Suprapubic skin (tissue), 4 donors: Measurements from ENCODE around the gene LCN12. TPM values are rescaled to one million over a fixed set of nuclear protein-coding genes. Genes with fewer than 3 reads are reported as not detected.

Experiments used
- DNase-seq, 2 donors: peaks; one replicate each; pipeline ENCODE4 v3.0.0-alpha.2; 2019; ENCODE audit warnings: low spot score in 2 of 2
- H3K27ac ChIP-seq: fragments of 200-600 bp; sonication (generic); one replicate; pipeline ENCODE4 v1.5.1; 2019
- H3K27me3 ChIP-seq: fragments of 200-600 bp; sonication (generic); one replicate; pipeline ENCODE4 v1.5.1; 2019
- H3K36me3 ChIP-seq: fragments of 200-600 bp; sonication (generic); one replicate; pipeline ENCODE4 v1.5.1; 2019
- H3K4me1 ChIP-seq: fragments of 200-600 bp; sonication (generic); one replicate; pipeline ENCODE4 v1.5.1; 2019
- H3K4me3 ChIP-seq: fragments of 200-600 bp; sonication (generic); one replicate; pipeline ENCODE4 v1.5.1; 2019; ENCODE audit warnings: mild to moderate bottlenecking
- H3K9me3 ChIP-seq: fragments of 200-600 bp; sonication (generic); one replicate; pipeline ENCODE4 v1.5.1; 2019
- EP300 ChIP-seq: sonication (generic); formaldehyde crosslinking; IDR thresholded peaks from one replicate; pipeline ENCODE4 v1.6.1; 2017; ENCODE audit warnings: antibody characterized with exemption
- POLR2A ChIP-seq, 2 donors: fragments of 450-650 bp; IDR thresholded peaks; one replicate each; pipeline ENCODE4 v1.6.1; 2017; ENCODE audit warnings: antibody characterized with exemption in 2 of 2, mild to moderate bottlenecking in 2 of 2, moderate library complexity in 2 of 2
- POLR2AphosphoS5 ChIP-seq, 3 donors: sonication (generic); formaldehyde crosslinking; IDR thresholded peaks; one replicate each; pipeline ENCODE4 v1.6.1; 2017; ENCODE audit warnings: antibody characterized with exemption in 3 of 3
- WGBS: methylation state at CpG from one replicate; pipeline ENCODE4 v1.1.5; 2018; 5-methylcytosine and 5-hydroxymethylcytosine counted together
- total RNA-seq, 4 donors: library from RNA; depleted of rRNA; stranded (reverse); fragments of >200 nt; gene quantifications; one replicate each; pipeline ENCODE4 v1.1.0, GENCODE V29; 2016
- TF ChIP-seq, protein P1 (sequence below), 2 donors: fragments of 200-600 bp in 1 of 2; fragments of 450-650 bp in 1 of 2; sonication (generic) in 1 of 2; IDR thresholded peaks; one replicate each; pipeline ENCODE4 v1.5.1; 2016 to 2019; ENCODE audit warnings: antibody characterized with exemption in 2 of 2, mild to moderate bottlenecking in 1 of 2, moderate library complexity in 1 of 2

The LCN12 gene
- total RNA-seq, 4 donors from 2014 or later = 3.7 TPM; not detected in 3

DNA sequence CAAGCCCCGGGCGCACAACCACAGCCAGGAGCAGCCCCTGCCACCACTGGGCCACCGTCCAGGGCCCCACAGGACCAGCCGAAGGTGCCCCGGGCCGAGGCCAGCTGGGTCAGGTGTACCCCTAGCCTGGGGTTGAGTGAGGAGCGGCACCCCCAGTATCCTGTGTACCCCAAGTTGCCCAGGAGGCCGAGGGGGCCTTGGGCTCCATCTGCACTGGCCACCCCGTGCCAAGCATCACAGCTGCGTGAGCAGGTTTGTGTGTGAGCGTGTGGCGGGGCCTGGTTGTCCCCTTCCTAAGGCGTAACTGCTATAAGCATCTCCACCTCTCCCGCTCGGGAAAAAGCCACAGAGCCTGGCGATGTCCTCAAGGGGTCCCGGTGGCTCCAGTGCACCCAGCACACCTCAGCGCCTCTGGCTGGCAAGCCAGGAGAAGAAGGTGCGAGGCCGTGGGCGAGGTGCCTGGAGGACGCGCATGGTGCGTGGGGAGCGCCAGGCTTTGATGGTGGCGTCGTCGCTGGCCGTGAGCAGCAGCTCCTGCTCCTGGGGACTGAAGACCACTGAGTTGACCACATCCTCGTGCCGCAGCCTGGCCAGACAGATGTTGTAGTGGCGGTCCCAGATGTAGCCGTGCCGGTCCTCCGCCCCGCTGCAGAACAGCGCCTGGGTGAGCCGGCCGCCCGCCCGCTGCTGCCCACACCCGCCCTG lies 11.4 kb upstream of the LCN12 start:
- H3K36me3 ChIP-seq = peaks cover 45% of the 10 kb centered on the region
- no peak for DNase-seq
- H3K27me3 ChIP-seq = no peaks in the 10 kb centered on the region
- H3K4me3 ChIP-seq = no peak overlapping the region
- no peak overlapping the region for H3K27ac ChIP-seq
- H3K9me3 ChIP-seq = no peaks in the 10 kb centered on the region
- peaks cover 23% of the 10 kb centered on the region for H3K4me1 ChIP-seq
- 93% methylated on average over 11 of the region's 42 CpGs for WGBS
- TF ChIP-seq POLR2A (IDR thresholded peaks at IDR 0.05) (no peak), POLR2AphosphoS5 (IDR thresholded peaks at IDR 0.05) (no peak), EP300 (no peak)
- TF ChIP-seq, protein P1, sequence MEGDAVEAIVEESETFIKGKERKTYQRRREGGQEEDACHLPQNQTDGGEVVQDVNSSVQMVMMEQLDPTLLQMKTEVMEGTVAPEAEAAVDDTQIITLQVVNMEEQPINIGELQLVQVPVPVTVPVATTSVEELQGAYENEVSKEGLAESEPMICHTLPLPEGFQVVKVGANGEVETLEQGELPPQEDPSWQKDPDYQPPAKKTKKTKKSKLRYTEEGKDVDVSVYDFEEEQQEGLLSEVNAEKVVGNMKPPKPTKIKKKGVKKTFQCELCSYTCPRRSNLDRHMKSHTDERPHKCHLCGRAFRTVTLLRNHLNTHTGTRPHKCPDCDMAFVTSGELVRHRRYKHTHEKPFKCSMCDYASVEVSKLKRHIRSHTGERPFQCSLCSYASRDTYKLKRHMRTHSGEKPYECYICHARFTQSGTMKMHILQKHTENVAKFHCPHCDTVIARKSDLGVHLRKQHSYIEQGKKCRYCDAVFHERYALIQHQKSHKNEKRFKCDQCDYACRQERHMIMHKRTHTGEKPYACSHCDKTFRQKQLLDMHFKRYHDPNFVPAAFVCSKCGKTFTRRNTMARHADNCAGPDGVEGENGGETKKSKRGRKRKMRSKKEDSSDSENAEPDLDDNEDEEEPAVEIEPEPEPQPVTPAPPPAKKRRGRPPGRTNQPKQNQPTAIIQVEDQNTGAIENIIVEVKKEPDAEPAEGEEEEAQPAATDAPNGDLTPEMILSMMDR (IDR thresholded peaks at IDR 0.05) = no peak

DNA sequence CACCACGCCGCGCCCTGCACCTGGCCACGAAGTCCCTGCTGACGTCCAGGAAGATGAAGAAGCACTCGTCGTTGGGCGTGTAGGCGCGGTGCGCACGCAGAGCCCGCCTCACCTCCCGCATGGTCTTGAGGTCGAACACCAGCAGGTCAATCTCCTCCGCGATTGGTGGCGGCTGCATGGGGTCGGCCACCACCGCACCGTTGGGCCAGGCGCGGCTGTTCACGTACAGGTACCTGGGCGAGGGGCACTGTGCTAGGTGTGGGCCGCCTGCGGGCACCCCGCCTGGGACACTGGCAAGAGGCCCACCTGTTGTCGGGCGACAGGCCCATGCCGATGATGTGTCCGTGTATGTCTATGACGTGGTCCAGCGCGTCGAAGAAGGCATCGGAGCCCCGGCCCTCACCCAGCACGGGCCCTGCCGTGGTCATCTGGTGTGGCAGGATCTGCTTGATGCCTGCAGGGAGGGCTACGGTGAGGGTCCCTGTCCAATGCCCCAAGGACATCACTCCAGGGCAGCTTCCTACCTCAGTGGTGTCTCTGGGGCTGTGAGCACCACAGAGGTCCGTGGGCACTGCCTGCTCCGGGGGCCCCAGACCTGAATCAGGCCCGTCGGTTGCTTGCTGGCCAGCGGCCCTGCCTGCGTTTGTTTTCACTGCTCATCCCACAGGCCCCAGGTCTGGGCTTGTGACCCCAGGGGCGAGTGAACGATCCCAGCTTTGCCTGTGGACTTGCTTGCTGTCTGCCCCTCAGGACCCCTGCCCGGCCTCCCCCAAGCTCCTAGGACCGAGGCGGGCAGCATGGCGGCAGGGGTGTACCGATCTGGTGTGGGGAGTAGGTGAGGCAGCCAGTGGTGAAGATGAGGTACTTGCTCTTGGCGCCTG lies 10.6 kb upstream of the LCN12 start:
- TF ChIP-seq POLR2A (IDR thresholded peaks at IDR 0.05) (no peak), POLR2AphosphoS5 (IDR thresholded peaks at IDR 0.05) (no peak), EP300 (no peak)
- TF ChIP-seq, protein P1 (IDR thresholded peaks at IDR 0.05) = no peak
- WGBS = 97% methylated on average over 12 of the region's 55 CpGs
- peak in 1 of 2 donors; percentile 62 for DNase-seq
- Histone ChIP-seq H3K27me3 (no peaks in the 10 kb centered on the region), H3K27ac (no peak overlapping the region), H3K36me3 (peaks cover 45% of the 10 kb centered on the region), H3K4me1 (peaks cover 23% of the 10 kb centered on the region), H3K4me3 (no peak overlapping the region), H3K9me3 (no peaks in the 10 kb centered on the region)

DNA sequence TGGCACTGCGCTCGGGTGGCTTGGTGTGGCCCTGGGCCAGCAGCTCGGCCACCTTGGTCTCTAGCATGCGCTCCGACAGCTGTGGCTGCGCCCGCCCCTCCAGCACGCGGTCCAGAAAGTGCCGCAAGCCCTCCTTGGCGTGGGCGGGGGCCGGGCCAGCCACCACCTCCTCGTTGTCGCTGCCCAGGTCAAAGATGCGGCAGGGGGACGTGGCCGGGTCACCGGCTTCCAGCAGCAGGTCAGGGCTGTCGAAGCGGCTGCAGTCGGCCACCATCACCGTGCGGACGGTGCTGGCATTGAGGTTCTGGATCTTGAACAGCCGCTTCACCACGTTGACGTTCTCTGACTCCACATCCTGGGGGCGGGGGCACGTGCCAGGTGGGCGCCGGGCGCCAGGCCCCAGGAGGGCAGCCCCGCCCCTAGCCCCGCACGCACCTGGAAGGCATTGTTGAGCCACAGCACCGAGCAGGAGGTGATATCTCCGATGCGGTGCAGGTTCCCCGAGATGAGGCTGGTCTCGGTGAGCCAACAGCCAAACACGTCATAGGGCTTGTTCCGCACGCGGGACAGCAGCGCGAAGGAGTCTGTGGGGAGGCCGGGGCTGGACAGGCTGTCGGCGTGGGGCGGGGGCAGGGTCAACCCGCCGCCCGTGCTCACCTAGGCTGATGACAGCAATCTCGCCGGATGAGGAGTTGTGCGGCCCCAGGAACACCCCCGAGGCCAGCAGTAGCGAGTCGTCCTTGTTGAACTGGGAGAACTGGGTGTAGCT lies 9.8 kb upstream of the LCN12 start:
- 94% methylated on average over 23 of the region's 60 CpGs for WGBS
- no peak overlapping the region for H3K4me3 ChIP-seq
- H3K36me3 ChIP-seq = peaks cover 45% of the 10 kb centered on the region

DNA sequence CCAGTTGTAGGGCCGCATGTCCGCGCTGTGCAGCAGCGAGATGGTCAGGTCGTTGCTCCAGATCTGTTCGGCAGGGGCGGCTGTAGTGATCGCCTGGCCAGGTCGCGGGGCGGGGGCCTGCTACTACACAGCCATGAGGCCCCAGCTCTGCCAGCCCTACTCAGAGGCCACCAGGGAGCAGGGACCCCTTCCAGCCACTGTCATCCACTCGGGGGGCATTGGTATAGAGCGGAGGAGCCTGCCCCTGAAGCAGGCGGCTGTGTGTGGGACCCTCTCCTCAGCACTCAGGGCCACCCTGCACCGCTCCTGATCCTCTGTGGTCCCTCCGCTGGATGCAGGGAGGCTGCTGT lies 9.2 kb upstream of the LCN12 start:
- DNase-seq = peak; percentile 63 to 76
- peak overlapping the region; percentile 83 for H3K4me3 ChIP-seq
- H3K9me3 ChIP-seq = no peaks in the 10 kb centered on the region
- H3K27ac ChIP-seq = no peak overlapping the region
- WGBS = 96% methylated on average over 12 of the region's 16 CpGs
- peaks cover 40% of the 10 kb centered on the region for H3K36me3 ChIP-seq
- TF ChIP-seq POLR2AphosphoS5 (IDR thresholded peaks at IDR 0.05) = no peak
- no peak for TF ChIP-seq POLR2A (IDR thresholded peaks at IDR 0.05)
- TF ChIP-seq EP300 = no peak
- TF ChIP-seq, protein P1 (IDR thresholded peaks at IDR 0.05) = no peak
- no peaks in the 10 kb centered on the region for H3K27me3 ChIP-seq
- H3K4me1 ChIP-seq = peaks cover 29% of the 10 kb centered on the region

More for the DNA sequence above, 9.8 kb upstream of the LCN12 start:
- Histone ChIP-seq H3K27ac (no peak overlapping the region), H3K9me3 (no peaks in the 10 kb centered on the region), H3K27me3 (no peaks in the 10 kb centered on the region), H3K4me1 (peaks cover 26% of the 10 kb centered on the region)
- peak; percentile 66 to 68 for DNase-seq
- no peak for TF ChIP-seq POLR2A (IDR thresholded peaks at IDR 0.05)
- TF ChIP-seq POLR2AphosphoS5 (IDR thresholded peaks at IDR 0.05) = no peak
- TF ChIP-seq EP300 = no peak
- TF ChIP-seq, protein P1 (IDR thresholded peaks at IDR 0.05) = no peak
